GM21447 (cell line): ENCODE results near the gene MDC1.

Experiments
- ATAC-seq: cut with Tn5 transposase; IDR thresholded peaks from one replicate; pipeline ENCODE4 v1.9.1; 2021; ENCODE audit not compliant: unreplicated experiment

The MDC1 gene

GRCh38 chr6:30747902-30748769 is 31.1 kb upstream of the MDC1 start:
- no peak for ATAC-seq

GRCh38 chr6:30747300-30747687 is 30.2 kb upstream of the MDC1 start:
- no peak for ATAC-seq

GRCh38 chr6:30744054-30744805 is 27.1 kb upstream of the MDC1 start, which contains the start of gene IER3:
Gene IER3, minus strand, starts transcription at chr6:30744547. Its CDS starts 29 bp downstream, at chr6:30744518.
- ATAC-seq, result no peak

- peak; percentile 34 for ATAC-seq
Measured at GRCh38 chr6:30743099-30744053, 26.3 kb upstream of the MDC1 start.

- peak; percentile 68 for ATAC-seq
Measured at GRCh38 chr6:30742316-30743098, 25.4 kb upstream of the MDC1 start, which contains the start of gene FLOT1. Gene FLOT1, minus strand, starts transcription at chr6:30742687. Its CDS starts 498 bp downstream, at chr6:30742189.

- no peak for ATAC-seq
Measured at GRCh38 chr6:30741789-30742315, 24.8 kb upstream of the MDC1 start.

- no peak for ATAC-seq
Measured at GRCh38 chr6:30741063-30741779, 24.1 kb upstream of the MDC1 start.

- ATAC-seq, result no peak
Measured at GRCh38 chr6:30740540-30740870, 23.4 kb upstream of the MDC1 start.

GRCh38 chr6:30738532-30738931 is 21.5 kb upstream of the MDC1 start:
- ATAC-seq, result no peak

GRCh38 chr6:30735668-30736314 is 18.7 kb upstream of the MDC1 start:
- ATAC-seq, result peak; percentile 37

- no peak for ATAC-seq
Measured at GRCh38 chr6:30732237-30732943, 15.3 kb upstream of the MDC1 start.

- peak; percentile 53 for ATAC-seq
Measured at GRCh38 chr6:30730601-30731435, 13.7 kb upstream of the MDC1 start.

GRCh38 chr6:30727920-30728553 is 11.0 kb upstream of the MDC1 start:
- no peak for ATAC-seq

- ATAC-seq, result no peak
Measured at GRCh38 chr6:30726506-30727413, 9.7 kb upstream of the MDC1 start.

GRCh38 chr6:30725713-30726505 is 8.8 kb upstream of the MDC1 start:
- ATAC-seq, result no peak
